Effector memory CD8-positive, alpha-beta T cell (primary cell): ENCODE data around the gene BLACAT1.
A peak's percentile ranks its signal among the peaks of the same experiment; 100 is the strongest.

Source experiments
- ATAC-seq: fragments of 150-1000 bp; cut with Tn5 transposase; replicated peaks from 2 replicates; pipeline ENCODE4 v1.10.0; 2021; ENCODE audit warnings: mild to moderate bottlenecking, moderate library complexity
- DNase-seq, 3 experiments: peaks; one replicate each; pipeline ENCODE4 v3.0.0; 2021
- H3K27ac Mint-ChIP-seq, 2 donors: one replicate each; pipeline ENCODE4 v1.8.0; 2022; ENCODE audit warnings: mild to moderate bottlenecking in 2 of 2, mixed read lengths in 2 of 2, moderate library complexity in 2 of 2
- H3K27me3 Mint-ChIP-seq, 2 donors: one replicate each; pipeline ENCODE4 v1.8.0; 2022; ENCODE audit warnings: mixed read lengths in 2 of 2
- H3K36me3 Mint-ChIP-seq: one replicate; pipeline ENCODE4 v1.8.0; 2022; ENCODE audit warnings: mild to moderate bottlenecking, moderate library complexity, mixed read lengths; ENCODE audit not compliant: insufficient read depth
- H3K4me1 Mint-ChIP-seq, 2 donors: one replicate each; pipeline ENCODE4 v1.8.0; 2022; ENCODE audit warnings: low read depth in 2 of 2, mixed read lengths in 2 of 2
- H3K4me3 Mint-ChIP-seq, 2 donors: one replicate each; pipeline ENCODE4 v1.8.0; 2022; ENCODE audit warnings: mild to moderate bottlenecking in 2 of 2, mixed read lengths in 2 of 2, moderate library complexity in 2 of 2
- H3K9me3 Mint-ChIP-seq, 2 donors: one replicate each; pipeline ENCODE4 v1.8.0; 2022; ENCODE audit warnings: mixed read lengths in 2 of 2

Gene BLACAT1

GRCh38 chr1:205447457-205448341 lies 8.1 kb downstream of the BLACAT1 start:
- Mint-ChIP-seq H3K36me3 (no peaks in the 10 kb centered on the region), H3K4me3 (no peak overlapping the region), H3K27ac (peak overlapping the region in 1 of 2 donors; percentile 9), H3K4me1 (peaks cover 6 to 9% of the 10 kb centered on the region in 2 donors), H3K27me3 (peaks cover 23% of the 10 kb centered on the region in 2 donors), H3K9me3 (no peaks in the 10 kb centered on the region)
- ATAC-seq (no peak), DNase-seq (no peak)

GRCh38 chr1:205446828-205447227 lies 9.0 kb downstream of the BLACAT1 start:
- no peaks in the 10 kb centered on the region for H3K36me3 Mint-ChIP-seq
- no peaks in the 10 kb centered on the region for H3K9me3 Mint-ChIP-seq
- H3K4me3 Mint-ChIP-seq: no peak overlapping the region
- DNase-seq (no peak), ATAC-seq (no peak)
- H3K27me3 Mint-ChIP-seq: peaks cover 14 to 15% of the 10 kb centered on the region in 2 donors
- H3K27ac Mint-ChIP-seq: no peak overlapping the region
- peaks cover 8 to 11% of the 10 kb centered on the region in 2 donors for H3K4me1 Mint-ChIP-seq

- H3K27me3 Mint-ChIP-seq: peaks cover 1 to 2% of the 10 kb centered on the region in 2 donors
- no peaks in the 10 kb centered on the region for H3K9me3 Mint-ChIP-seq
- H3K36me3 Mint-ChIP-seq: peaks cover 4% of the 10 kb centered on the region
- no peak overlapping the region for H3K4me3 Mint-ChIP-seq
- no peak for DNase-seq
- no peak overlapping the region for H3K27ac Mint-ChIP-seq
- no peak for ATAC-seq
- peaks cover 18 to 23% of the 10 kb centered on the region in 2 donors for H3K4me1 Mint-ChIP-seq
These were observed 10.3 kb downstream of the BLACAT1 start for GRCh38 chr1:205445646-205445935.

GRCh38 chr1:205444931-205445645 lies 10.8 kb downstream of the BLACAT1 start:
- Mint-ChIP-seq H3K36me3 (peaks cover 9% of the 10 kb centered on the region), H3K27me3 (no peaks in the 10 kb centered on the region), H3K4me3 (no peak overlapping the region), H3K27ac (no peak overlapping the region), H3K9me3 (no peaks in the 10 kb centered on the region), H3K4me1 (peaks cover 22 to 28% of the 10 kb centered on the region in 2 donors)
- ATAC-seq (no peak), DNase-seq (no peak)

- Mint-ChIP-seq H3K9me3 (no peaks in the 10 kb centered on the region), H3K4me1 (peaks cover 25 to 32% of the 10 kb centered on the region in 2 donors), H3K27ac (no peak overlapping the region), H3K27me3 (no peaks in the 10 kb centered on the region), H3K36me3 (peaks cover 9% of the 10 kb centered on the region), H3K4me3 (no peak overlapping the region)
- ATAC-seq (no peak), DNase-seq (no peak)
These were observed 11.4 kb downstream of the BLACAT1 start for GRCh38 chr1:205444300-205444930.

GRCh38 chr1:205443585-205444299 lies 12.1 kb downstream of the BLACAT1 start:
- peak overlapping the region in 1 of 2 donors; percentile 51 for H3K27ac Mint-ChIP-seq
- ATAC-seq (no peak), DNase-seq (no peak)
- H3K4me3 Mint-ChIP-seq: no peak overlapping the region
- H3K27me3 Mint-ChIP-seq: no peaks in the 10 kb centered on the region
- H3K4me1 Mint-ChIP-seq: peaks cover 30 to 31% of the 10 kb centered on the region in 2 donors
- H3K36me3 Mint-ChIP-seq: peaks cover 9% of the 10 kb centered on the region
- no peaks in the 10 kb centered on the region for H3K9me3 Mint-ChIP-seq

GRCh38 chr1:205442051-205442725 lies 13.7 kb downstream of the BLACAT1 start:
- Mint-ChIP-seq H3K9me3 (no peaks in the 10 kb centered on the region), H3K27ac (peak overlapping the region in 1 of 2 donors; percentile 97), H3K36me3 (peaks cover 9% of the 10 kb centered on the region), H3K27me3 (no peaks in the 10 kb centered on the region), H3K4me3 (peak overlapping the region in 1 of 2 donors; percentile 87), H3K4me1 (peaks cover 33 to 34% of the 10 kb centered on the region in 2 donors)
- DNase-seq (no peak), ATAC-seq (no peak)

- ATAC-seq (no peak), DNase-seq (no peak)
- Mint-ChIP-seq H3K36me3 (peaks cover 9% of the 10 kb centered on the region), H3K4me1 (peaks cover 37 to 39% of the 10 kb centered on the region in 2 donors), H3K27ac (peak overlapping the region; percentile 97), H3K27me3 (no peaks in the 10 kb centered on the region), H3K9me3 (no peaks in the 10 kb centered on the region), H3K4me3 (peak overlapping the region; percentile 85 to 87)
These were observed 14.2 kb downstream of the BLACAT1 start for GRCh38 chr1:205441716-205442050.

DNA sequence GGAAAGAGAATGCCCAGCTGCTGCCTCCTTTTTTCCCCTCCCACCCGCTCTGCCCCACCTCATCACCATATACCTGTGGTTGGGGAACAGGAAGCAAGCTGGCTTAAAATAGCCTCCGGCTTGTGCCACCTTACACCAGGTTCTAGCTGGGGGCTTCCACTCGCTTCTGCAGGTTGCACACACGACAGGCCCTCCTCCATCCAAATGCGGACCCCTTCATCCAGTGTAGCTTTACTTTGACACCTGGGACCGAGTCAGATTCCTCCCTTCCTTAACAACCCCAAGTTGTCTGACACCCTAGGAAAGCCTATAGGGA lies 14.6 kb downstream of the BLACAT1 start:
- DNase-seq: no peak
- no peak for ATAC-seq
- H3K27ac Mint-ChIP-seq: peak overlapping the region; percentile 97
- peaks cover 37 to 41% of the 10 kb centered on the region in 2 donors for H3K4me1 Mint-ChIP-seq
- peaks cover 9% of the 10 kb centered on the region for H3K36me3 Mint-ChIP-seq
- H3K9me3 Mint-ChIP-seq: no peaks in the 10 kb centered on the region
- no peaks in the 10 kb centered on the region for H3K27me3 Mint-ChIP-seq
- H3K4me3 Mint-ChIP-seq: peak overlapping the region; percentile 85 to 87

GRCh38 chr1:205440476-205441317 lies 15.1 kb downstream of the BLACAT1 start:
- peak; percentile 90 for ATAC-seq
- Mint-ChIP-seq H3K27me3 (no peaks in the 10 kb centered on the region), H3K27ac (peak overlapping the region; percentile 97), H3K4me3 (peak overlapping the region; percentile 85 to 87), H3K36me3 (peaks cover 9% of the 10 kb centered on the region), H3K4me1 (peaks cover 37 to 43% of the 10 kb centered on the region in 2 donors), H3K9me3 (no peaks in the 10 kb centered on the region)
- peak; percentile 49 to 58 (median 52) for DNase-seq

DNA sequence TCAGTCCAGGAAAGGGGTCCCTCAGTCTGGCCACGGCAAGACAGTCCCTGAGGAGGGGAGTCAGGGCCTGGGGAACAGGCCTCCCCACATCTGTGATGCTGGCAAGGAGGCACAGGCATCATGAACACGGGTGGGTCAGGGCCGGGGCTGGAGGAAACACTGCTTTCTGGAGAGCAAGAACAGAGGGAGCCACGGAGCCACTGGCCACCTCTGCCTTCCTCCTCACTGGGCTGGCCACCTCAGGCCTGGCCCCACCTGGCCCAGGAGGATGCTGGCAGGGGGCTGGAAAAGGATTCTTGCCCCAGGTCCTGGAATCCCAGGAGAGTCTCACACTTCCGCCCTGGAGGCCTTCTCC lies 15.7 kb downstream of the BLACAT1 start:
- no peak for DNase-seq
- Mint-ChIP-seq H3K4me3 (peak overlapping the region; percentile 85 to 87), H3K4me1 (peaks cover 37 to 43% of the 10 kb centered on the region in 2 donors), H3K27ac (peak overlapping the region; percentile 97), H3K9me3 (no peaks in the 10 kb centered on the region), H3K36me3 (peaks cover 9% of the 10 kb centered on the region), H3K27me3 (peaks cover 0 to 4% of the 10 kb centered on the region in 2 donors)
- ATAC-seq: no peak
